ENCODE measurements around the gene ARL15.

The ARL15 gene

GRCh38 chr5:54197018-54197417 lies 113.4 kb downstream of the ARL15 start:
- no peak overlapping the region for H3K4me3 Mint-ChIP-seq
- ATAC-seq: no peak

GRCh38 chr5:54195701-54196100 lies 114.7 kb downstream of the ARL15 start:
- H3K36me3 Mint-ChIP-seq (ENCODE audit: low read depth): peaks cover 8% of the 10 kb centered on the region
- peaks cover under 1% of the 10 kb centered on the region for H3K9me3 Mint-ChIP-seq
- no peak overlapping the region for H3K4me3 Mint-ChIP-seq
- DNase-seq (no peak), ATAC-seq (no peak)
- no peaks in the 10 kb centered on the region for H3K27me3 Mint-ChIP-seq
- H3K4me1 Mint-ChIP-seq: peaks cover 5% of the 10 kb centered on the region
- H3K27ac Mint-ChIP-seq: no peak overlapping the region

More at GRCh38 chr5:54197018-54197417, 113.4 kb downstream of the ARL15 start:
- DNase-seq: no peak
- Mint-ChIP-seq H3K27ac (no peak overlapping the region), H3K4me1 (peaks cover 5% of the 10 kb centered on the region), H3K27me3 (no peaks in the 10 kb centered on the region), H3K36me3 (ENCODE audit: low read depth) (peaks cover 16% of the 10 kb centered on the region), H3K9me3 (peaks cover 14% of the 10 kb centered on the region)

GRCh38 chr5:54194318-54194717 lies 116.1 kb downstream of the ARL15 start:
- peaks cover 5% of the 10 kb centered on the region for H3K4me1 Mint-ChIP-seq
- no peaks in the 10 kb centered on the region for H3K27me3 Mint-ChIP-seq
- peaks cover 2% of the 10 kb centered on the region for H3K36me3 Mint-ChIP-seq (ENCODE audit: low read depth)
- no peak overlapping the region for H3K27ac Mint-ChIP-seq
- no peaks in the 10 kb centered on the region for H3K9me3 Mint-ChIP-seq
- ATAC-seq: no peak
- DNase-seq: no peak
- H3K4me3 Mint-ChIP-seq: no peak overlapping the region

GRCh38 chr5:54187694-54188093 lies 122.7 kb downstream of the ARL15 start:
- no peak for DNase-seq
- peaks cover 2% of the 10 kb centered on the region for H3K36me3 Mint-ChIP-seq (ENCODE audit: low read depth)
- H3K4me1 Mint-ChIP-seq: no peaks in the 10 kb centered on the region
- ATAC-seq: no peak
- no peak overlapping the region for H3K27ac Mint-ChIP-seq
- no peaks in the 10 kb centered on the region for H3K27me3 Mint-ChIP-seq
- no peaks in the 10 kb centered on the region for H3K9me3 Mint-ChIP-seq
- H3K4me3 Mint-ChIP-seq: no peak overlapping the region

GRCh38 chr5:54186912-54187445 lies 123.4 kb downstream of the ARL15 start:
- Mint-ChIP-seq H3K27me3 (no peaks in the 10 kb centered on the region), H3K4me1 (no peaks in the 10 kb centered on the region), H3K4me3 (no peak overlapping the region), H3K9me3 (no peaks in the 10 kb centered on the region), H3K27ac (no peak overlapping the region), H3K36me3 (ENCODE audit: low read depth) (peaks cover 2% of the 10 kb centered on the region)
- ATAC-seq: no peak
- no peak for DNase-seq

DNA sequence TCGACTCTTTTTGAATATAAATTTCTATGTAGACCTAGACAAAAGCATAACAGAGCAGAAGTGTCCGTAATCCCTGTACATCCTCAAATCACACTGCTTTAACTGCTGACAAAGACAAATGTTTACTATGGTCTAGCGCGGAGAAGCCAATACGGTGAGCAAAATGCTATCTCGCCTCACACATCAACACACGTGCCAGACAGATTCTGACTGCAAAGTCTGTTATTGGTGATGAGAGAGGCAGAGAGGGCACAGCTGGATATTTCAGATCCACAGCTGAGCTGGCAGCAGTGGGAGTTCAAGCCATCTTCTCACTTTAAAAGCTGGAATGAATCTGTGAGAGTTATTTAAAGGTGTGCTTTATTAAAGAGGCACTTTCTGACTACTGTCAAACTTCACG lies 124.3 kb downstream of the ARL15 start:
- Mint-ChIP-seq H3K36me3 (ENCODE audit: low read depth) (peaks cover 2% of the 10 kb centered on the region), H3K4me1 (no peaks in the 10 kb centered on the region), H3K27me3 (no peaks in the 10 kb centered on the region), H3K27ac (no peak overlapping the region), H3K9me3 (no peaks in the 10 kb centered on the region), H3K4me3 (no peak overlapping the region)
- ATAC-seq (no peak), DNase-seq (no peak)

DNA sequence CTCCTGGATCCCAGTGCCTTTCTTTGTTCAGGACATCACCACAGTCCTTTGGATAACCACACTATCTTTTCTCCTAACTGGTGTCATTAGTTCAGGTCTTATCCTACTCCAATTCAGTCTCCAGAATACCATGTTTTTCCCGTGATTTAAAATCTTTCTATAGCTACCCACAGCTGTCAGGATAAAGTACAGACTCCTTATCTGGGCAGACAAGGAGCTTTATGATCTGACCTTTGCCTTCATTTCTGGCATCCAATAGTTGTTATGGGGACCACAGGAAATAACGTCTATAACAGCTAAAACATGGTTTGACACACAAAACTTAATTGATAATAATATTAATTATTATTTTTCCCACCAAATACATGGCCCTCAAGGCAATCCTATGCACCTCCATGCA lies 125.6 kb downstream of the ARL15 start:
- Mint-ChIP-seq H3K4me1 (no peaks in the 10 kb centered on the region), H3K27me3 (no peaks in the 10 kb centered on the region)

DNA sequence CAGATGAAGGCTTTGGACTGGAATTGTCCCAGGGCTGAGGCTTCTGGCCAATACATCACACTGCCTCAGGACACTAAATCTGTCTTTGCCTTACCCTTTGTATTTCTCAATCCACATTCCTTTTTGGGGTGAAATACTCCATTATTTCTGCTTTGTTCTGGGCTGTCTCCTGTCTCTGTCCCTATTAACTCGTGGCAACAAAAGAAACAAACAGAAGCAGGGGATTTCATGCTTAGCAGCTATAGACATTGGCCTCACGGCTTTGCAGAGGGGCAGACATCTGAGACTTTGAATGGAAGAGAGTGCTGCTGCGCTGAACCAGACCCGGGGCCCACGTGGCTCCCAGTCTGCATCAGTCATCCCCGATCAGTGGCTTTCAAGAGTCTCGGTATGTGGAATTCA lies 129.7 kb downstream of the ARL15 start:
- peaks cover 5% of the 10 kb centered on the region for H3K36me3 Mint-ChIP-seq (ENCODE audit: low read depth)
- H3K4me1 Mint-ChIP-seq: peaks cover 1% of the 10 kb centered on the region
- no peak overlapping the region for H3K4me3 Mint-ChIP-seq
- DNase-seq: no peak
- H3K27me3 Mint-ChIP-seq: no peaks in the 10 kb centered on the region
- peaks cover 4% of the 10 kb centered on the region for H3K9me3 Mint-ChIP-seq
- no peak overlapping the region for H3K27ac Mint-ChIP-seq
- no peak for ATAC-seq

More for the DNA sequence above, 125.6 kb downstream of the ARL15 start:
- peaks cover 2% of the 10 kb centered on the region for H3K36me3 Mint-ChIP-seq (ENCODE audit: low read depth)
- H3K27ac Mint-ChIP-seq: no peak overlapping the region
- no peak overlapping the region for H3K4me3 Mint-ChIP-seq
- no peaks in the 10 kb centered on the region for H3K9me3 Mint-ChIP-seq
- DNase-seq: no peak
- ATAC-seq: no peak

GRCh38 chr5:54178991-54179390 lies 131.4 kb downstream of the ARL15 start:
- Mint-ChIP-seq H3K36me3 (ENCODE audit: low read depth) (peaks cover 3% of the 10 kb centered on the region), H3K27me3 (no peaks in the 10 kb centered on the region), H3K27ac (no peak overlapping the region), H3K9me3 (peaks cover 4% of the 10 kb centered on the region), H3K4me3 (no peak overlapping the region), H3K4me1 (peaks cover 1% of the 10 kb centered on the region)
- DNase-seq (no peak), ATAC-seq (no peak)

- Mint-ChIP-seq H3K27ac (no peak overlapping the region), H3K4me3 (no peak overlapping the region)
Measured at GRCh38 chr5:54178207-54178606, 132.2 kb downstream of the ARL15 start.

DNA sequence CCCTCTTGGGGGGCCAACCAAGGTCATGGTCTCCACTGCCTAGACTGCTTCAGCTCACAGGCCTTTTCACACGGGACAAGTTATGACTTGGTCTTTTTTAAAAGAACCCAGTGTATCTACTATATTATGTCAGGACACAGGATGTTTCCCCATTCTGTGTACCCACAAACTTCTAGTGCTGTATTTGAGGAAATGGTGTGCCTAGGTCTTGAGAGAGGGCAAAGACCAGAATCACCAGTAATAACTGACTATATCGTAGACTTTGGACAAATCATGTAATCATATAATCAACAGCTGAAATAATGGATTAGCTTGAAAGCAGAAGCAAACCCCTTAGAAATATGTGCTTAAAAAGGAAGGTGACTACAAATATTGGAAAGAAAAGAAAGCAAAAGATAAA lies 133.3 kb downstream of the ARL15 start:
- Mint-ChIP-seq H3K27me3 (no peaks in the 10 kb centered on the region), H3K4me1 (peaks cover 1% of the 10 kb centered on the region), H3K27ac (no peak overlapping the region), H3K36me3 (ENCODE audit: low read depth) (peaks cover 6% of the 10 kb centered on the region), H3K4me3 (no peak overlapping the region), H3K9me3 (peaks cover 10% of the 10 kb centered on the region)
- no peak for ATAC-seq
- DNase-seq: no peak

More at GRCh38 chr5:54178207-54178606, 132.2 kb downstream of the ARL15 start:
- H3K4me1 Mint-ChIP-seq: peaks cover 1% of the 10 kb centered on the region
- peaks cover 10% of the 10 kb centered on the region for H3K9me3 Mint-ChIP-seq
- peaks cover 3% of the 10 kb centered on the region for H3K36me3 Mint-ChIP-seq (ENCODE audit: low read depth)
- H3K27me3 Mint-ChIP-seq: no peaks in the 10 kb centered on the region
- DNase-seq (no peak), ATAC-seq (no peak)

DNA sequence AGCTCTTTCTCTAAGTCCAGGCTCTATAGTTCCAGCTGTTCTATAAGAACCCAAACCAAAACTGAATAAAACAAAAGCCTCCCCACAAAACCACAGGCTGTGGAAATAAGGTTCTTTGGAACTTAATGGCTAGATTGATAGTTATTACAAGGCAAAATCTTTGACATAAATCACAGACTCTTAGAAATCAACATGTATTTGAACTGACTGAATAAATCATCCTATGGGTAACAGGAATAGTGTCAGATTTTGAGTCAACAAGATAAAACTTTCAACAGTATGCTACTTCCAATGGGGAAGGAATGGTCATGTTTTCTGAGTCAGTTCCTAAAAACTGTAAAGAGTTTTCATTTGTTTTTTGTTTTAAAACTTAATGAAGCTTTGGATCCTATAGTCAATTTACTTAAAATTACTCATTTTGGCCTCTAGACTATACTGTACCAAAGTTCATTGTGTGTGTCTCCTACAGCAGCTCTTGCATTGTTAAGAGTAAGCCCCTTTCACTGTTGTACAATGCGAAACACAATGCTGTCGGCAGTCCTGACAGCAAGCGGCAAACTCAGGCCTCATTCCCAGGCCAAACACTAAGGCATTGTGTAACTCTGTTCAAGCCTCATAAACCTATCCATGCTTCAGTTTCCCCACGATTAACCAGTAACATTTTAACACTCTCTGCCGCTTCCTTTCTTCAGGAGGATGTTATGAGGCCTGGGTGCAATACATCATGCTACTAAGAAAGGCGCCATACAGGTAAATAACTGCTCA lies 134.1 kb downstream of the ARL15 start:
- no peak for DNase-seq
- H3K9me3 Mint-ChIP-seq: peaks cover 10% of the 10 kb centered on the region
- H3K27me3 Mint-ChIP-seq: no peaks in the 10 kb centered on the region
- peaks cover 1% of the 10 kb centered on the region for H3K4me1 Mint-ChIP-seq
- no peak overlapping the region for H3K27ac Mint-ChIP-seq
- H3K4me3 Mint-ChIP-seq: no peak overlapping the region
- peaks cover 8% of the 10 kb centered on the region for H3K36me3 Mint-ChIP-seq (ENCODE audit: low read depth)
- ATAC-seq: no peak

DNA sequence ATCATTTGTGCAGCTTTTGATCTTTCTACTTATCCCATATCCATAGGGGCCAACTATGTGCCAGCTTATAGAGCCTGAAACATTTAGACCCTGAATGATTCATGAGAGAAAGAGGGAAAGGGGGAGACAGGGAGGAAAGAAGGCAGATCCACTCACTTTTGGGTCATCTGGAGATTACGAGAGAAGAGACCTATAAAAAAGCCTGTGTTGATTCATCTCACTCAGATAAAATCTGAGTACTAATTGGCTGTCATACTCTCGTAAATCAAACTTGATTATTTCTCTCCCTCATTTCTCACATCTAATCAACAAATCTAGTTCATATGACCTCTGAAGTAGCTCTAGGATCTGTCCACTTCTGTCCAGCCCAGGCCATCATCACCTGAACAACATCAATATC lies 137.1 kb downstream of the ARL15 start:
- peaks cover 28% of the 10 kb centered on the region for H3K36me3 Mint-ChIP-seq (ENCODE audit: low read depth)

GRCh38 chr5:54171645-54172384 lies 138.6 kb downstream of the ARL15 start:
- no peak for DNase-seq
- H3K36me3 Mint-ChIP-seq (ENCODE audit: low read depth): peaks cover 41% of the 10 kb centered on the region
- no peak overlapping the region for H3K4me3 Mint-ChIP-seq
- no peak overlapping the region for H3K27ac Mint-ChIP-seq
- H3K4me1 Mint-ChIP-seq: peaks cover 1% of the 10 kb centered on the region
- no peaks in the 10 kb centered on the region for H3K27me3 Mint-ChIP-seq
- ATAC-seq: no peak
- peaks cover 10% of the 10 kb centered on the region for H3K9me3 Mint-ChIP-seq

More for the DNA sequence above, 137.1 kb downstream of the ARL15 start:
- ATAC-seq (no peak), DNase-seq (no peak)
- Mint-ChIP-seq H3K9me3 (peaks cover 10% of the 10 kb centered on the region), H3K4me3 (no peak overlapping the region), H3K4me1 (peaks cover 1% of the 10 kb centered on the region), H3K27ac (no peak overlapping the region), H3K27me3 (no peaks in the 10 kb centered on the region)

- Mint-ChIP-seq H3K27me3 (no peaks in the 10 kb centered on the region), H3K4me3 (no peak overlapping the region), H3K9me3 (peaks cover 9% of the 10 kb centered on the region), H3K36me3 (ENCODE audit: low read depth) (peaks cover 42% of the 10 kb centered on the region), H3K27ac (no peak overlapping the region), H3K4me1 (no peaks in the 10 kb centered on the region)
- ATAC-seq: no peak
- no peak for DNase-seq
Measured at GRCh38 chr5:54165687-54166086, 144.7 kb downstream of the ARL15 start.
